ENCODE measurements around the gene CAMSAP3.

DNA sequence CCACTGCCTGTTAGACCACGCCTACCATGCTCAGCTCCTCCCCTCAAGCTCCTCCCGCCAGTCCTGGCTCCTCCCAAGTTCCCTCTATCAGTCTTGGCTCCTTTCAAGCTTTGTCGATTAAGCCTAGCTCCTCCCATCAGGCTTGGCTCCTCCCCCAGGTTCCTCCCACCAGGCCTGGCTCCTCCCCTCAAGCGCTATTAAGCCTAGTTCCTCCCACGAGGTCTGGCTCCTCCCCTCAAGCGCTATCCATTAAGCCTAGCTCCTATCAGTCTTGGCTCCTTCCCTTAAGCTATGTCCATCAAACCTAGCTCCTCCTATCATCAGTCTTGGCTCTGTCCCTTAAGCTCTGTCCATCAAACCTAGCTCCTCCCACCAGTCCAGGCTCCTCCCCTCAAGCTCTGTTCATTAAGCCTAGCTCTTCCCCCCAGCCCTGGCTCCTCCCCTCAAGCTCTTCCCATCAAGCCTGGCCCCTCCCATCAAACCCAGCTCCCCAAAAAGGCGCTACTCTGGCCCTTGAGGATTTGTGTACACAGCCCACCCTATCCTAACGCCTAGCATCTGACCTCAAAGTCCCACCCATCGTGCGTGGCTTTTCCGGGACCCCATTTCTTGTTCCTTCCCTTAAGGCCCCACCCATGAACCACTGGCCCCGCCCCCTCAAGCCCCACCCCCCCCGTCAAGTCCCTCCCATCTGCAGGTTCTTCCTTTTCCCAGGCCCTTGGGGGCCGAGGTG lies 10.0 kb downstream of the CAMSAP3 start:
- TF ChIP-seq EP300 (IDR thresholded peaks at IDR 0.05) = no peak
- TF ChIP-seq, protein P1, sequence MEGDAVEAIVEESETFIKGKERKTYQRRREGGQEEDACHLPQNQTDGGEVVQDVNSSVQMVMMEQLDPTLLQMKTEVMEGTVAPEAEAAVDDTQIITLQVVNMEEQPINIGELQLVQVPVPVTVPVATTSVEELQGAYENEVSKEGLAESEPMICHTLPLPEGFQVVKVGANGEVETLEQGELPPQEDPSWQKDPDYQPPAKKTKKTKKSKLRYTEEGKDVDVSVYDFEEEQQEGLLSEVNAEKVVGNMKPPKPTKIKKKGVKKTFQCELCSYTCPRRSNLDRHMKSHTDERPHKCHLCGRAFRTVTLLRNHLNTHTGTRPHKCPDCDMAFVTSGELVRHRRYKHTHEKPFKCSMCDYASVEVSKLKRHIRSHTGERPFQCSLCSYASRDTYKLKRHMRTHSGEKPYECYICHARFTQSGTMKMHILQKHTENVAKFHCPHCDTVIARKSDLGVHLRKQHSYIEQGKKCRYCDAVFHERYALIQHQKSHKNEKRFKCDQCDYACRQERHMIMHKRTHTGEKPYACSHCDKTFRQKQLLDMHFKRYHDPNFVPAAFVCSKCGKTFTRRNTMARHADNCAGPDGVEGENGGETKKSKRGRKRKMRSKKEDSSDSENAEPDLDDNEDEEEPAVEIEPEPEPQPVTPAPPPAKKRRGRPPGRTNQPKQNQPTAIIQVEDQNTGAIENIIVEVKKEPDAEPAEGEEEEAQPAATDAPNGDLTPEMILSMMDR (IDR thresholded peaks at IDR 0.05) = no peak
- no peak for TF ChIP-seq POLR2A (IDR thresholded peaks at IDR 0.05; ENCODE audit: low read depth)

Data from esophagus muscularis mucosa (tissue), 4 donors.